Gastrocnemius medialis (tissue), 4 donors: ENCODE results near the gene BBS5. TPM values are rescaled to one million over a fixed set of nuclear protein-coding genes. Genes with fewer than 3 reads are reported as not detected.

Source experiments
- ATAC-seq, 2 donors: fragments of 150-250 bp; one replicate each; pipeline ENCODE4 v1.9.1; 2016
- DNase-seq, 2 donors: peaks; one replicate each; pipeline ENCODE4 v3.0.0-alpha.2; 2019
- H3K27ac ChIP-seq, 4 donors: fragments of 200-600 bp; sonication (generic); 1 replicate in 1 of 4; 2 replicates in 3 of 4; pipeline ENCODE4 v1.5.1; 2016 to 2018; ENCODE audit warnings: mild to moderate bottlenecking in 2 of 4, moderate library complexity in 1 of 4
- H3K27me3 ChIP-seq, 3 donors: fragments of 200-600 bp; sonication (generic) in 2 of 3; 1 replicate in 1 of 3; 2 replicates in 2 of 3; pipeline versions ENCODE4 v1.5.1 to v1.6.0; 2016 to 2019; ENCODE audit warnings: mild to moderate bottlenecking in 1 of 3, moderate library complexity in 1 of 3
- H3K36me3 ChIP-seq, 2 donors: fragments of 200-600 bp; sonication (generic) in 1 of 2; one replicate each; pipeline ENCODE4 v1.5.1; 2017 to 2018
- H3K4me1 ChIP-seq, 2 donors: fragments of 200-600 bp; sonication (generic) in 1 of 2; one replicate each; pipeline ENCODE4 v1.5.1; 2016 to 2017; ENCODE audit warnings: mild to moderate bottlenecking in 2 of 2
- H3K4me3 ChIP-seq, 4 donors: fragments of 200-600 bp; sonication (generic) in 3 of 4; 1 replicate in 1 of 4; 2 replicates in 3 of 4; pipeline ENCODE4 v1.5.1; 2016 to 2019; ENCODE audit warnings: mild to moderate bottlenecking in 2 of 4
- H3K9me3 ChIP-seq, 3 donors: fragments of 200-600 bp; sonication (generic) in 2 of 3; 1 replicate in 1 of 3; 2 replicates in 2 of 3; pipeline ENCODE4 v1.5.1; 2016 to 2019
- POLR2A ChIP-seq, 2 donors: fragments of 450-650 bp; IDR thresholded peaks; one replicate each; pipeline ENCODE4 v1.6.1; 2017; ENCODE audit warnings: antibody characterized with exemption in 2 of 2, mild to moderate bottlenecking in 2 of 2, moderate library complexity in 2 of 2
- in situ Hi-C, 4 donors: fragments of 200-750 bp; cut with MboI; loops; one replicate each; pipeline versions ENCODE4 v1.15.0 to v1.8.0; 2017; ENCODE audit warnings: low sequenced_read_pairs in 4 of 4
- intact Hi-C: fragments of 100-400 bp; cut with DNase I; formaldehyde crosslinking; loops from one replicate; pipeline ENCODE4 v1.15.1; 2023; ENCODE audit warnings: low total_unique reads
- total RNA-seq, 4 donors: library from RNA; depleted of rRNA; stranded (reverse); fragments of >200 nt; gene quantifications; one replicate each; pipeline versions ENCODE4 v1.1.0 to v1.2.3, GENCODE V29; 2016
- TF ChIP-seq, protein P1 (sequence below), 5 experiments: fragments of 450-650 bp in 3 of 5; fragments of 200-600 bp in 2 of 5; sonication (generic) in 2 of 5; IDR thresholded peaks in 4 of 5; conservative IDR thresholded peaks in 1 of 5; 1 replicate in 4 of 5; 2 replicates in 1 of 5; pipeline ENCODE4 v1.5.1; 2016 to 2019; ENCODE audit warnings: antibody characterized with exemption in 5 of 5, mild to moderate bottlenecking in 3 of 5, moderate library complexity in 3 of 5

Gene BBS5
- total RNA-seq, 4 donors from 2014 or later, result 4.5 to 17.8 (median 8.0) TPM

DNA sequence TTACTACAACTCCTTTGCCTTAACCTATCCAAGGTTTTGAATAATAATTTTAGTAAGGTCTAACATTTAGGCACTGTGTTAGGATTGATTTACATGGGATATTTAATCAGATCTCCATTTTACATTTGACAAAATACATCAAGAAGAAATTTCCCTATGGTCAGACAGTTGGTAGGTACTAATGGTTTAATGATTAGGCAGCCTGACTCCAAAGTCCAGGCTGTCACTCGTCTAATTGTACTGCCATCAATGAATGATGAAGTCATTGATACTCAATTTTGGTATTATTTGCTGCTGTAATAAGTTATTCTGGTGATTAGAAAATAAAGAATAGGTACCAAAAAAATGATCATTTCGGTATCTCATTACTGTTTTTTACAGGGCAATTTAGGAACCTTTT is 14.1 kb downstream of the BBS5 start:
- Histone ChIP-seq H3K27me3 (no peaks in the 10 kb centered on the region), H3K27ac (peak overlapping the region in 1 of 4 donors; percentile 2), H3K36me3 (peaks cover 0 to 7% of the 10 kb centered on the region in 2 donors), H3K4me1 (peaks cover 7 to 16% of the 10 kb centered on the region in 2 donors), H3K4me3 (no peak overlapping the region), H3K9me3 (no peaks in the 10 kb centered on the region)
- in situ Hi-C loops, result no loop called here
- no peak for ATAC-seq
- no peak for DNase-seq
- no peak for TF ChIP-seq POLR2A (IDR thresholded peaks at IDR 0.05)
- TF ChIP-seq, protein P1, sequence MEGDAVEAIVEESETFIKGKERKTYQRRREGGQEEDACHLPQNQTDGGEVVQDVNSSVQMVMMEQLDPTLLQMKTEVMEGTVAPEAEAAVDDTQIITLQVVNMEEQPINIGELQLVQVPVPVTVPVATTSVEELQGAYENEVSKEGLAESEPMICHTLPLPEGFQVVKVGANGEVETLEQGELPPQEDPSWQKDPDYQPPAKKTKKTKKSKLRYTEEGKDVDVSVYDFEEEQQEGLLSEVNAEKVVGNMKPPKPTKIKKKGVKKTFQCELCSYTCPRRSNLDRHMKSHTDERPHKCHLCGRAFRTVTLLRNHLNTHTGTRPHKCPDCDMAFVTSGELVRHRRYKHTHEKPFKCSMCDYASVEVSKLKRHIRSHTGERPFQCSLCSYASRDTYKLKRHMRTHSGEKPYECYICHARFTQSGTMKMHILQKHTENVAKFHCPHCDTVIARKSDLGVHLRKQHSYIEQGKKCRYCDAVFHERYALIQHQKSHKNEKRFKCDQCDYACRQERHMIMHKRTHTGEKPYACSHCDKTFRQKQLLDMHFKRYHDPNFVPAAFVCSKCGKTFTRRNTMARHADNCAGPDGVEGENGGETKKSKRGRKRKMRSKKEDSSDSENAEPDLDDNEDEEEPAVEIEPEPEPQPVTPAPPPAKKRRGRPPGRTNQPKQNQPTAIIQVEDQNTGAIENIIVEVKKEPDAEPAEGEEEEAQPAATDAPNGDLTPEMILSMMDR (IDR thresholded peaks at IDR 0.05 in 4 of 5, conservative IDR thresholded peaks at IDR 0.05 in 1 of 5), result no peak
- intact Hi-C loops, result no loop called here

DNA sequence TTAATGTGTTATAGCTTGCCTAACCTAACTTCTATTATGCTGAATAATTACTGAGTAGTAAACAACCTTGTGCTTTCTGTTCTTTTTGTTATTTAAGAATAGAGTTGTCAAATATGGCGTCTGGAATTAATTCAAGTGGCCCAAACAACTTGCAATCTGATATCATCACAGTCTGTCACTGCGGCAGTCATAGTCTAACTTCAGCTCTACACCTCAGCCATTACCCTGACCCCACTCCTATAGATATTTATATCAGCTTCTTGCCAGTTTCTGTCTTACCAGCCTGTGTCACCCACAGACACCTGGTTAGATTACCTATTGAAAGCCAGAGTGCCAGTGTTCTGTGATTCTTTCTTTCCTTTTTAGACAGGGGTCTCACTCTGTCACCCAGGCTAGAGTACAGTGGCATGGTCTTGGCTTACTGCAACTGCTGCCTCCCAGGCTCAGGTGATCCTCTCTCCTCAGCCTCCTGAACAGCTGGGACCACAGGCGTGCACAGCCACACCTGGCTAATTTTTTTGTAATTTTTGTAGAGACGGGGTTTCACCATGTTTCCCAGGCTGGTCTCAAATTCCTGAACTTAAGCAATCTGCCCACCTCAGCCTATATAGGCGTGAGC is 16.1 kb downstream of the BBS5 start:
- H3K4me3 ChIP-seq, result no peak overlapping the region
- no peak for DNase-seq
- no peaks in the 10 kb centered on the region for H3K36me3 ChIP-seq
- TF ChIP-seq POLR2A (IDR thresholded peaks at IDR 0.05), result no peak
- TF ChIP-seq, protein P1 (IDR thresholded peaks at IDR 0.05 in 4 of 5, conservative IDR thresholded peaks at IDR 0.05 in 1 of 5), result no peak
- intact Hi-C loops (loop anchor here (1.0 kb wide), 1 partner anchor 9 kb away; no protein-coding TSS in a partner anchor), in situ Hi-C loops (no loop called here)
- peaks cover 7 to 16% of the 10 kb centered on the region in 2 donors for H3K4me1 ChIP-seq
- peak overlapping the region; percentile 67 to 82 (median 78) for H3K27ac ChIP-seq
- no peaks in the 10 kb centered on the region for H3K9me3 ChIP-seq
- peak; percentile 97 to 98 for ATAC-seq
- H3K27me3 ChIP-seq, result no peaks in the 10 kb centered on the region

DNA sequence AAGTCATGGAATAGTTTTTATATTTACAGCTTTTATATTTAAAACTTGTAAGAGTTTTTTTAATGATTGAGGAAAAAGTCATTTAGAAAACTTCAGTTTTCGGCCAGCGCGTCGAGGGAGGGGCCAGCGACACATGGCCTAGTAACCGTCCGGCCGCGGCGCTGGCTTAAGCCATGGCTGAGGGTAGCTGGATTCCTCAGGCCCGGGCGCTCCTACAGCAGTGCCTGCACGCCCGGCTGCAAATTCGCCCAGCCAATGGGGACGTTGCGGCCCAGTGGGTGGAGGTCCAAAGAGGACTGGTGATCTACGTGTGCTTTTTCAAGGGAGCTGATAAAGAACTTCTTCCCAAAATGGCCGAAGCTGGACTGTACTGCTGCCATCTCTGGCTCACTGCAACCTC is 25.4 kb downstream of the BBS5 start:
- intact Hi-C loops, result loop anchor here (1.0 kb wide), 1 partner anchor 9 kb away; no protein-coding TSS in a partner anchor

DNA sequence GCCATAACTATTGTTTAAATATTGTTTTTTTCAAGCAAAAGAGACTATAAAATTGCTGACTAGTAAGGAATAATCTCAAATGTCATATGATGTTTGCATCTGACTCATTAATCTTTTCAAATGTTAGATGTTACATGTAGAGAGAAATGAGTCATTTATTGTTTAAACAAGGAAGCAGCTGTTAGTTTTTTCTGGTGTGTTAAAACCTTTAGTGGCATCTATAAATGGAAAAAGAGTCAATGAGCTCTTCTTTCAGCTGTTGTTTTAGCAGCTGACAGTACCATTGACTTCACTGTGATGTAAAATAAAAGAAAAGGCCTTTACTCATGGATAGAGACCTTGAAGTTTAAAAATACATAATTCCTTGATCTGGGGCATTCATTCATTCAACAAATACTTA is 28.4 kb downstream of the BBS5 start:
- Histone ChIP-seq H3K27ac (peak overlapping the region; percentile 90 to 95 (median 92)), H3K4me3 (peak overlapping the region in 1 of 4 donors; percentile 1), H3K27me3 (no peaks in the 10 kb centered on the region), H3K36me3 (peaks cover 0 to 6% of the 10 kb centered on the region in 2 donors), H3K9me3 (no peaks in the 10 kb centered on the region), H3K4me1 (peaks cover 20 to 25% of the 10 kb centered on the region in 2 donors)
- DNase-seq (no peak), ATAC-seq (peak; percentile 48 to 73)
- in situ Hi-C loops (no loop called here), intact Hi-C loops (no loop called here)
- TF ChIP-seq, protein P1 (IDR thresholded peaks at IDR 0.05 in 4 of 5, conservative IDR thresholded peaks at IDR 0.05 in 1 of 5), result no peak
- TF ChIP-seq POLR2A (IDR thresholded peaks at IDR 0.05), result peak in 1 of 2 donors; percentile 32

More for the DNA sequence above, 25.4 kb downstream of the BBS5 start:
- H3K36me3 ChIP-seq, result peaks cover 0 to 6% of the 10 kb centered on the region in 2 donors
- DNase-seq (no peak), ATAC-seq (no peak)
- no peak overlapping the region for H3K4me3 ChIP-seq
- H3K9me3 ChIP-seq, result no peaks in the 10 kb centered on the region
- TF ChIP-seq, protein P1 (IDR thresholded peaks at IDR 0.05 in 4 of 5, conservative IDR thresholded peaks at IDR 0.05 in 1 of 5), result no peak
- no peak for TF ChIP-seq POLR2A (IDR thresholded peaks at IDR 0.05)
- no peak overlapping the region for H3K27ac ChIP-seq
- peaks cover 20 to 25% of the 10 kb centered on the region in 2 donors for H3K4me1 ChIP-seq
- in situ Hi-C loops, result no loop called here
- no peaks in the 10 kb centered on the region for H3K27me3 ChIP-seq
